ENCODE measurements around the gene TJP3. TPM values are rescaled to one million over a fixed set of nuclear protein-coding genes. Genes with fewer than 3 reads are reported as not detected.

The TJP3 gene
- total RNA-seq, 1 donor from 2014 or later, result 2.0 TPM

- H3K9me3 ChIP-seq (ENCODE audit: insufficient read depth, low read depth, low read length), result no peaks in the 10 kb centered on the region
- Mint-ChIP-seq H3K36me3 (ENCODE audit: low read depth, unreplicated experiment) (no peaks in the 10 kb centered on the region), H3K4me1 (ENCODE audit: low read depth, unreplicated experiment) (no peaks in the 10 kb centered on the region), H3K9me3 (ENCODE audit: unreplicated experiment) (no peaks in the 10 kb centered on the region), H3K27me3 (ENCODE audit: low read depth, unreplicated experiment) (no peaks in the 10 kb centered on the region), H3K27ac (ENCODE audit: unreplicated experiment) (peak within 1 kb of the TSS; percentile 97), H3K4me3 (ENCODE audit: unreplicated experiment) (peak within 1 kb of the TSS; percentile 95)
- H3K36me3 ChIP-seq (ENCODE audit: insufficient read depth, low read length), result no peaks in the 10 kb centered on the region
- DNase-seq (ENCODE audit: low read depth) (peak; percentile 51), FAIRE-seq (no peak)
- H3K4me2 ChIP-seq (ENCODE audit: low read length), result peak within 1 kb of the TSS; percentile 98
- H3K79me2 ChIP-seq (ENCODE audit: insufficient read depth, low read length), result peaks cover 30% of the 10 kb centered on the region
- H3K27ac ChIP-seq (ENCODE audit: low read depth, low read length), result peak within 1 kb of the TSS; percentile 99
- peak within 1 kb of the TSS; percentile 95 for H3K9ac ChIP-seq (ENCODE audit: low read length)
- H2AFZ ChIP-seq (ENCODE audit: low read depth, low read length), result peak within 1 kb of the TSS; percentile 97
- H4K20me1 ChIP-seq (ENCODE audit: insufficient read depth, low read length), result peaks cover 7% of the 10 kb centered on the region
- H3K27me3 ChIP-seq (ENCODE audit: insufficient read depth, low read length), result no peaks in the 10 kb centered on the region
- peaks cover 9% of the 10 kb centered on the region for H3K4me1 ChIP-seq (ENCODE audit: insufficient read depth, low read length)
- H3K4me3 ChIP-seq (ENCODE audit: insufficient read depth, low read depth, low read length), result peak within 1 kb of the TSS; percentile 85
- no peak for TF ChIP-seq EZH2 (IDR thresholded peaks at IDR 0.05; ENCODE audit: insufficient read depth, low read length)
- peak; percentile 48 for TF ChIP-seq CTCF (IDR thresholded peaks at IDR 0.05; ENCODE audit: insufficient read depth, low read depth, low read length)
Observed at GRCh38 chr19:3761382-3762129, 53.4 kb downstream of the TJP3 start, which contains the start of gene APBA3. Gene APBA3, minus strand, starts transcription at chr19:3761692. Its CDS starts 1,428 bp downstream, at chr19:3760264.

- H3K79me2 ChIP-seq (ENCODE audit: insufficient read depth, low read length), result peaks cover 30% of the 10 kb centered on the region
- Mint-ChIP-seq H3K4me3 (ENCODE audit: unreplicated experiment) (peak overlapping the region; percentile 95), H3K4me1 (ENCODE audit: low read depth, unreplicated experiment) (no peaks in the 10 kb centered on the region), H3K36me3 (ENCODE audit: low read depth, unreplicated experiment) (no peaks in the 10 kb centered on the region), H3K27me3 (ENCODE audit: low read depth, unreplicated experiment) (no peaks in the 10 kb centered on the region), H3K9me3 (ENCODE audit: unreplicated experiment) (no peaks in the 10 kb centered on the region), H3K27ac (ENCODE audit: unreplicated experiment) (peak overlapping the region; percentile 97)
- no peak for FAIRE-seq
- peaks cover 7% of the 10 kb centered on the region for H4K20me1 ChIP-seq (ENCODE audit: insufficient read depth, low read length)
- peak overlapping the region; percentile 99 for H3K27ac ChIP-seq (ENCODE audit: low read depth, low read length)
- no peak for TF ChIP-seq CTCF (IDR thresholded peaks at IDR 0.05; ENCODE audit: insufficient read depth, low read depth, low read length)
- no peak for TF ChIP-seq EZH2 (IDR thresholded peaks at IDR 0.05; ENCODE audit: insufficient read depth, low read length)
- H2AFZ ChIP-seq (ENCODE audit: low read depth, low read length), result no peak overlapping the region
- peaks cover 9% of the 10 kb centered on the region for H3K4me1 ChIP-seq (ENCODE audit: insufficient read depth, low read length)
- no peaks in the 10 kb centered on the region for H3K36me3 ChIP-seq (ENCODE audit: insufficient read depth, low read length)
- peak overlapping the region; percentile 75 for H3K4me3 ChIP-seq (ENCODE audit: insufficient read depth, low read depth, low read length)
- no peak for DNase-seq (ENCODE audit: low read depth)
- H3K9me3 ChIP-seq (ENCODE audit: insufficient read depth, low read depth, low read length), result no peaks in the 10 kb centered on the region
- no peaks in the 10 kb centered on the region for H3K27me3 ChIP-seq (ENCODE audit: insufficient read depth, low read length)
- H3K9ac ChIP-seq (ENCODE audit: low read length), result peak overlapping the region; percentile 95
- H3K4me2 ChIP-seq (ENCODE audit: low read length), result peak overlapping the region; percentile 98
Observed at GRCh38 chr19:3762130-3762473, 53.9 kb downstream of the TJP3 start.

All from astrocyte (in vitro differentiated cells and primary cell).